Ishikawa (cell line): ENCODE results near the gene DUSP22.

Experiments
- EP300 ChIP-seq: IDR thresholded peaks from 2 replicates; pipeline ENCODE4 v1.6.1; 2012; ENCODE audit warnings: borderline replicate concordance
- FOXM1 ChIP-seq: IDR thresholded peaks from 2 replicates; pipeline ENCODE4 v1.6.1; 2012; ENCODE audit warnings: low read depth, borderline replicate concordance
- MAX ChIP-seq: IDR thresholded peaks from 2 replicates; pipeline ENCODE4 v1.6.1; 2012
- NFIC ChIP-seq: IDR thresholded peaks from 2 replicates; pipeline ENCODE4 v1.6.1; 2012
- RAD21 ChIP-seq: IDR thresholded peaks from 2 replicates; pipeline ENCODE4 v1.6.1; 2012; ENCODE audit warnings: low read depth
- REST ChIP-seq: IDR thresholded peaks from 2 replicates; pipeline ENCODE4 v1.6.1; 2012; ENCODE audit warnings: low read depth, mild to moderate bottlenecking
- TAF1 ChIP-seq: IDR thresholded peaks from 2 replicates; pipeline ENCODE4 v1.6.1; 2012; ENCODE audit warnings: low read depth, mild to moderate bottlenecking
- TCF12 ChIP-seq: IDR thresholded peaks from 2 replicates; pipeline ENCODE4 v1.6.1; 2012; ENCODE audit warnings: low read depth
- YY1 ChIP-seq: IDR thresholded peaks from 2 replicates; pipeline ENCODE4 v1.6.1; 2012; ENCODE audit warnings: low read depth
- ZBTB7A ChIP-seq: IDR thresholded peaks from 2 replicates; pipeline ENCODE4 v1.6.1; 2012; ENCODE audit warnings: low read depth

GRCh38 chr6:342832-343179 lies 50.5 kb downstream of the DUSP22 start:
- no peak for TF ChIP-seq REST
- TF ChIP-seq YY1: no peak
- no peak for TF ChIP-seq FOXM1
- no peak for TF ChIP-seq MAX
- no peak for TF ChIP-seq RAD21
- TF ChIP-seq ZBTB7A: no peak
- no peak for TF ChIP-seq EP300
- TF ChIP-seq TCF12: no peak
- TF ChIP-seq NFIC: no peak
- TF ChIP-seq TAF1: no peak
